BJ (cell line): ENCODE measurements around the gene GRM7. TPM values are rescaled to one million over a fixed set of nuclear protein-coding genes. Genes with fewer than 3 reads are reported as not detected.

Experiments
- CTCF ChIA-PET: fragments of 350-600 bp; formaldehyde crosslinking; extraction: SDS; loops from one replicate; lab custom pipeline; 2021; ENCODE audit warnings: antibody characterized with exemption, inconsistent platforms; lab: Yijun Ruan, JAX
- POLR2A ChIA-PET: fragments of 300-600 bp; sonication (Branson Sonifier 250); formaldehyde crosslinking; extraction: SDS; loops from one replicate; lab custom pipeline; 2021; ENCODE audit warnings: antibody characterized with exemption; lab: Charles Lee
- DNase-seq: peaks from one replicate; pipeline ENCODE4 v3.0.0-alpha.2; 2011; ENCODE audit warnings: low read depth
- H3K27me3 ChIP-seq: 2 replicates; pipeline ENCODE4 v1.6.0; 2011; ENCODE audit warnings: low read length; ENCODE audit not compliant: control insufficient read depth, insufficient read depth
- H3K36me3 ChIP-seq: 2 replicates; pipeline ENCODE4 v1.5.1; 2011; ENCODE audit warnings: low read length; ENCODE audit not compliant: control insufficient read depth, insufficient read depth
- H3K4me3 ChIP-seq: 2 replicates; pipeline ENCODE4 v1.5.1; 2011; ENCODE audit warnings: low read depth, mild to moderate bottlenecking, control low read depth, low read length
- CTCF ChIP-seq: IDR thresholded peaks from 2 replicates; pipeline ENCODE4 v1.5.1; 2011; ENCODE audit warnings: low read depth, mild to moderate bottlenecking, control low read depth, inconsistent platforms, low read length, moderate library complexity; ENCODE audit not compliant: insufficient read depth
- polyA plus RNA-seq: library from polyadenylated mRNA; depleted of rRNA; stranded (reverse); fragments of >200 nt; gene quantifications from 2 replicates; pipeline ENCODE4 v1.2.3, GENCODE V29; 2011

GRM7 gene
- polyA plus RNA-seq, 1 experiment, result not detected

GRCh38 chr3:7696320-7696719, 835.4 kb downstream of the GRM7 start:
- ChIA-PET POLR2A (no interaction called here), CTCF (no interaction called here)
- H3K4me3 ChIP-seq, result no peak overlapping the region
- no peaks in the 10 kb centered on the region for H3K27me3 ChIP-seq
- TF ChIP-seq CTCF, result no peak
- H3K36me3 ChIP-seq, result no peaks in the 10 kb centered on the region
- DNase-seq, result no peak

- Histone ChIP-seq H3K4me3 (no peak overlapping the region), H3K36me3 (no peaks in the 10 kb centered on the region), H3K27me3 (no peaks in the 10 kb centered on the region)
- CTCF ChIA-PET, result no interaction called here
- TF ChIP-seq CTCF, result no peak
- DNase-seq, result no peak
- POLR2A ChIA-PET, result no interaction called here
Measured at GRCh38 chr3:7697548-7697947, 836.6 kb downstream of the GRM7 start.

- DNase-seq, result no peak
- Histone ChIP-seq H3K27me3 (no peaks in the 10 kb centered on the region), H3K36me3 (no peaks in the 10 kb centered on the region), H3K4me3 (no peak overlapping the region)
- POLR2A ChIA-PET, result no interaction called here
- CTCF ChIA-PET, result no interaction called here
- no peak for TF ChIP-seq CTCF
Measured at GRCh38 chr3:7700539-7700938, 839.6 kb downstream of the GRM7 start.

- Histone ChIP-seq H3K36me3 (no peaks in the 10 kb centered on the region), H3K27me3 (no peaks in the 10 kb centered on the region), H3K4me3 (no peak overlapping the region)
- TF ChIP-seq CTCF, result no peak
- ChIA-PET POLR2A (no interaction called here), CTCF (no interaction called here)
- no peak for DNase-seq
Measured at GRCh38 chr3:7700977-7701376, 840.1 kb downstream of the GRM7 start.

- Histone ChIP-seq H3K4me3 (no peak overlapping the region), H3K27me3 (no peaks in the 10 kb centered on the region), H3K36me3 (no peaks in the 10 kb centered on the region)
- TF ChIP-seq CTCF, result no peak
- CTCF ChIA-PET, result no interaction called here
- no peak for DNase-seq
- POLR2A ChIA-PET, result no interaction called here
Measured at GRCh38 chr3:7707187-7707586, 846.3 kb downstream of the GRM7 start.
